T-helper 1 cell (primary cell): Measurements from ENCODE around the gene NTSR1.

Experiments
- DNase-seq, 5 donors: peaks; one replicate each; pipeline ENCODE4 v3.0.0-alpha.2; 2012 to 2020

The NTSR1 gene

DNA sequence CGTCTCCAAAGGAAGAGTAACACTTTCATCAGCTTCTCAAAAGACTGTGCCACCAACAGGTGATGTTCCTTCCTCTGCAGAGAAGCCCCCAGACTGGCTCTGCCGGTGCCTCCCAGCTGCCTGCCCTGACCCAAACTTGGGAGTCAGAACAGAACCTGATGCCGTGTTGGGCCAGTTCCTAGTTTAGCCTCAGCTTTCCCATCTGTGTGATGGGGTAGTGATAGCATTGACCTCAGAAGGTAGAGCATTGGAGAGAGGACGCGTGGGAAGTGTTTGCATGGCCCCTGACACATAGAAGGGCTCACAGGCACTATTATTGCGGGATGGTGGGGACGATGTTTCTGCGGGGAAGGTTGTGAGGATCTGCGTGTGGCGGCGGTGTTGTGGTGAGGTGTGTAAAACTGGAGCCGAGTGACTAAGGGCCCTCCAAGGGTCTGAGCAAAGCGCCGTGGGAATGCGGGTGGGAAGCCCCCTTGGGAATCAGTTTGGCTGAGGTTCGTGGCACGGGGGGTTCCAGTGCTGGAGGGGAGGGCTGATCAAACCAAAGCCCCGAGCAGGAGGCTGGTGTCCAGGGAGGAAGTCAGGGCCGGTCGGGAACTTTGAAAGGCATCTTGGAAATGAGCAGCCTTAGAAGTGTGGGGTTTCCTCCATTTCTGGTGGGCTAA is 1.7 kb downstream of the NTSR1 start:
- no peak for DNase-seq

DNA sequence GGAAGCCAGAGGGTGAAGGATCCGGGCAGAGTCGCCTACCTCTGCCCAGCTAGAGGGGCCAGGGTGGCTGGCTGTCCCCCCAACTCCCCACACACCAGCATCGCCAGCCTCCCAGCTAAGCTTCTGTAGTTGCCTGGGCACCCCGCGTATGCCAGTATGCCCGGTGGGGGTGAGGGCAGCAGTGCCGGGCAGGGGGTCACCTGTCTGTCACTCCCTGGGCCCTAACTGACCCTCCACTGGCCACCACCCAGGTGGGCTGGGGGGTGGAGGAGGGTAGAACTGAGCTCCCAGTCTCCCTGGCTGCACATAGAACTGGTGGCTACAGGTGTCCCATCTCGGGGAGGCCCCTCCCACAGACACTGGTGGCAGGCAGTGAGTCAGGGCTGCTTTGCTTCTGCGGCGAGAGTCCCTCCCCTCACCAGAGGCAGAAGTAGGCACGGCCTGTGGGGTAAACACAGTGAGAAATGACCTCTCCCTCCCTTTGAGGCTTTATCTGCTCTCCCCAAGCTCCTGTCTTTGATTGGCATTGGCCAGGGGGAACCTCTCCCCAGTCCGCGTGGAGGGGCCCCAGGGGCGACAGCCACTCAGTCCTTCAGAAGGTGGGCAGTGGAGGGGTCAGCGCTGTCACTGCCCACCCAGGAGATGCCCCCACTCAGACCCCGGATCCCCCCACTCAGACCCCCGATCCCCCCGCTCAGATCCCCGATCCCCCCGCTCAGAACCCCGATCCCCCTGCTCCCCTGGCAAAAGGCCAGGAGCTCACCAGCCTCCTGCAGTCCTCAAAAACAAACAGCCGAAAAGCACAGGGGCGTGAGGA is 2.5 kb downstream of the NTSR1 start:
- no peak for DNase-seq

DNA sequence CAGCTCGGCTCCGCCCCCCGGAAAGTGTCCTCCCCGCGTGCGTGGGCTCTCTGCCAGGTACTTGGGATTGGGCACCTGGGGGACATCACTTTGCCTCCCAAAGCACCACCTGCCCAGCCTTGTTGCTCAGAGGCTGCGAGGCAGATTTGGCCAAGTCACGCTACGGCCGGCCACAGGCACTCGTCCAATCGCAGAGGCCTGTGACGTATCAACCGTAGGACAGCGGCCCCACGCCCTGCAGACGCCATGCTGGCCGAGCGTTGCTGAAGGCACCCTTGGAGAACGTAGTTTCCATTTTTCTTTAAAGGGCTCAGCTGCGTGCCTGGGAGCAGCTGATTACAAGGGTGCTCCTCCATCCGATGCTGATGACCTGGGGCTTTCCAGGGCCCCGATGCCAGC is 3.1 kb downstream of the NTSR1 start:
- no peak for DNase-seq

DNA sequence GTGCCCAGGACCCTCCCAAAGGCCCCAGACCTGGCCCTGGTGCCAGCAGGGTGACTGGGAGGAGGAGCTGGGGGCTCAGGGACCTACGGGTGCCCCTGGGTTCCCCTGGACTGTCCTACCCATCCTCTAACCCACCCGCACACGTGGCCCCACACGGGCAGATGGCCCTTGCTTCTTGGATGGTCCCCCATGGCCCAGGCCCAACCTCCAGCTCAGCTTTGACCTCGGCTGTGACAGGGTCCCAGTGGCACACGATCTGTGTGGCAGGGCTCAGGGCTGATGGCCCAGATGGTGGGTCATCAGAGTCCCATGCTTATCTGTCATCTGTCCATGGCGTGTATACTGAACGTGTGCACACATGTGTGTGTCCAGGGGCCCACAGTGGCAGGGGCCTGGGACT is 4.0 kb downstream of the NTSR1 start:
- no peak for DNase-seq

DNA sequence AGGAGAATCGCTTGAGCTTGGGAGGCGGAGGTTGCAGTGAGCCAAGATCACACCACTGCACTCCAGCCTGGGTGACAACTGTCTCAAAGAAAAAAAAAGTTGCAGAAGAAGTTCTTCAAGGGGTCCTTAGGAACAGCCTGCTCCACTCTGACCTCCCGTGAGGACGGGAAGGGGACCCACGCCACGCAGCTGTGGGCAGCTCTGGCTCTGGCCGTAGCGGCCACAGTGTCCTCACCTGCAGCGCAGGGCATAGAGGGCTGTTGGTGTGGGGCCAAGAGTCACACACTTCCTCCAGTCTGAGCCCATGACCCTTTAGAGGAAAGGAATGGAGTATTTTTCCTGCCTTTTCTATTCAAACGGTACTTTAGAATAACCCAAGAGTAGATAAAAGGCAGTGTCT is 5.4 kb downstream of the NTSR1 start:
- DNase-seq = no peak

DNA sequence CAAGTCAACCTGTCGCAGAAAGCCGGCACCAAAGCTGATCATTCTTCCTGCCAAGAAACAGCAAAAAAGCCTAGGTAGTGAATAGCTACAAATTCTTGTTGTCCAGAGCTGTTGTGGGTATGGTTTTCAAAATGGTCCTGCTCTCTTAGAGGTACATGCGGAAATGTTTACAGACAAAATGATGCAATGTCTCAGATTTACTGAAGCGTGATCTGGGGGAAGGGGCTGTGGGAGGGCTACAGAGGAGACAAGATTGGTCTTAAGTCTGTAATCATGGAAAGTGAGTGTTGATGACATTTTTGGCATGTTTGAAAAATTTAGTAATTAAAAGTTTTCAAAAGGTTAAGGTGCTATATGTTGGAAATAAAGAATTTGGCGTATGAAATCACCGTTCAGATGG is 6.2 kb downstream of the NTSR1 start:
- DNase-seq = no peak

DNA sequence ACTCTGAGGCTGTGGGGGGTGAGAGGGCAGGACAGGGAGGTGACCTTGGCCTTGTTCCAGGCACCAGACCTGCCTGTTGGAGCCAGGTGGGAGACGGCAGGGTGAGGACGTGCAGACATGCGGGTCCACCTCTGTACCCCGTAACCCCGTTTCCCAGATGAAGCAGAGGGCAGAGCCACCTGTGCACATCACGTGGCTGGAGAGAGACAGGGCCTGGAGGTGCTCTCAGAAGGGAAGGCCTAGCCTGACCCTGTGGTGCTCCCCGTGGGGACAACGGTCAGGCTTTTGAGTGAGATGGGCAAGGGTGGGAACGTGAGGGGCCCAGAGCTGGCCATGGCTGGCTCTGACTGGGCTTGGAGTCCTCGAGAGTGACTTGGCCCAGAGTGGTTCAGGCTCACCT is 6.6 kb downstream of the NTSR1 start:
- no peak for DNase-seq

DNA sequence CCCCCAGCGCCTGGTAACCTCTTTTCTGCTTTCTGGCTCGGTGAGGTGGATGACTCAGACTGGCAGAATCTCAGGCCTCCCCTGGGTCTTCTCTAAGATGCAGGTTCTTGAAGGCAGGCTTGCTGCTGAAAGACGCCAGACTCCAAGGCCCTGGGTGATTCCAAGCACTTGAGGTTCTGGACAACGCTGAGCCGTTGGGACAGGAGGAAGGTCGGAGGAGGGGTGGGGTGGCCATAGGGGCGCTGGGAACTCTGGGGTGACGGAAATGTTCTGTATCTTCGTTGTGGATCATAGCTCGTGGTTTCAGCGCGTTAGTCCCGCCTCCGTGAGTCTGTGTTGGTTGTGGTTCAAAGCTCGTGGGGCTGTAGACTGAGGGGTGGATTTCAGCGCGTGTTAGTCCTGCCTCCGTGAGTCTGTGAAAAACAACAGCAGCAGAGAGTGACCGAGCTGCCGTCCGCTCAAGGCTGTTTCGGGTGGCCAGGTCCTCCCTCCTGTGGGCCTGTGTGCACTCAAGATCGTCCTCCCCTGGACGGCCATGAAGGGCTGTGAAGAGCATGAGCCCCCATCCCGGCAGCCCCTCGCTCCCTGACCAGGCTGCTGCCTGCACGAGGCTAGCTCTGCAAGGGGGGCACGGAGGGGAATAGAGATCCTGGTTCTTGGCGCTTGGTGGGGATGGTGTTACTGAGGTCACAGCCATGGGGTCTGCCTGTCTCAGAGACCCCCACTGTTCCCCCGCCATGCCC is 7.7 kb downstream of the NTSR1 start:
- no peak for DNase-seq

DNA sequence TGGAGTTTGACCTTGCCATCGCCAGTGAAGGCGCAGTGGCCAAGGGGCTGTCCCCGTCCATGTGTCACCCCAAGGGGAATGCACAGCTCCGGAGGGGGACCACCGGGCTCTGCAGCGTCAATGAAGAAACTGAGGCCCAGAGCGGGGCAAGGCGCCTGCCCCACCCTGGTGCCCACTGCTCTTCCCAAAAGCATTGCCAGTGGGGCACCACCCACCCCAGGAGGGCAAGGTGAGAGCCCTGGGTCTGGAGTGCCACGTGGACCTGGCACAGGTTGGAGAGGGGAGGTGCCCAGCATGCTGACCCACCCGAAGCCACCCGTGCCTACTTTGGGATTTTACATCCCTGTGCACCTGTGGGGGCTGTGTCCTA is 8.3 kb downstream of the NTSR1 start:
- DNase-seq = no peak

DNA sequence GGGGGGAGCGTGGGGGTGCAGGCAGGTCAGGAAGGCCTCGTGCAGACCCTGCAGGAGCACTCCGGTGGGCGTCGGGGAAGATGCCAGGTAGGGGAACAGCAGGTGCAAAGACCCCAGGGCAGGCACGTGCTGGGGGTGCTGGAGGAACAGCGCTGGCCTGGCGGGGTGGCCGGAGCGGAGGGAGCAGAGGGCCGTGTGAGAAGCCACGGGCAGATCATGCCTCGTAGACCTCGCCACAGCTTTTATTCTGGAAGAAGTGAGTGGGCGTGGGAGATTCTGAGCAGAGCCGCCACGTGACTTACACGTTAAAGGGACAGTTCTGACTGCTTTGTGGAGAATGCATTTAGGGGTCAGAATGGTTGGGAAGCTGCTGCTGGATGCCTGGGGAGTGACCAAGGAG is 9.3 kb downstream of the NTSR1 start:
- DNase-seq = no peak

DNA sequence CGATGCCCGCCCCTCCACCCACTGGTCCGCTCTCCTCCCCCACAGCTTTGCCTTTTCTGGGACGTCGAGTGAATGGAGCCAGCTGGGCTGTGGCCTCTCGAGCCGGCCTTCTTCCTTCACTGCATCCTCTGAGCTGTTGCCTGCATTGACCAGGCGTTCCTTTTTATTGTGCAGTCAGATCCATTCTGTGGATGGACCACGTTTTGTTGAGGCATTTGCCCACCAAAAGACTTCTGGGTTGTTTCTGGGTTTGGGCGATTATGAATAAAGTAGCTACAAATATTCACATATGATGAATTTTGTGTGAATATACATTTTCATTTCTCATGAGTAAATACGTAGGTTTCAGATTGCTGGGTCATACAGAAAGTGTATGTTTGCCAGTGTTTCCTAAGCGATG is 9.9 kb downstream of the NTSR1 start:
- no peak for DNase-seq

DNA sequence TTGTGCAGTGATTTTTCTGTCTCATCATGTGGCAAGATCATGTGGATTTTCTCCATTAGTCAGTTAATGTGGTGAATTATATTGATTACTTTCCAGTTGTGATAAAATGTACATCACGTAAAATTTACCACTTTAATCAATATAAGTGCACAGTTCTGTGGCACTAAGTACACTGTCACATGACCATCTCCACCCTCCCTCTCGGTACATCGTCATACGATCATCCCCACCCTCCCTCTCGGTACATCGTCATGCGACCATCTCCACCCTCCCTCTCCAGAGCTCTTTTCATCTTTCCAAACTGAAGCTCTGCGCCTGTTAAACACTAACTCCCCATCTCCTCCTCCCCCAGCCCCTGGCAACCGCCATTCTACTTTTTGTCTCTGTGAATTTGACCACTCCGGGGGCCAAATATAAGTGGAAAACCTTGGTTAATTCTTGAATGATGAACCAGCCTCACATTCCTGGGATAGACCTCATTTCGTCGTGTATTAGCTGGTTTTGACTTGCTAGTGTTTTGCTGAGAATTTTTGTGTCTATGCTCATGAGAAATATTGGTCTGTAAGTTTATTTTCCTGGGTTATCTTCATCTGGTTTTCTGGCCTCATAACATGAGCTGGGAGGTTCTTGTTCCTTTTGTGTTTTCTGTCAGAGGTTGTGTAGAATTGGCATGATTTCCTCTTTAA is 10.8 kb downstream of the NTSR1 start:
- DNase-seq = no peak

DNA sequence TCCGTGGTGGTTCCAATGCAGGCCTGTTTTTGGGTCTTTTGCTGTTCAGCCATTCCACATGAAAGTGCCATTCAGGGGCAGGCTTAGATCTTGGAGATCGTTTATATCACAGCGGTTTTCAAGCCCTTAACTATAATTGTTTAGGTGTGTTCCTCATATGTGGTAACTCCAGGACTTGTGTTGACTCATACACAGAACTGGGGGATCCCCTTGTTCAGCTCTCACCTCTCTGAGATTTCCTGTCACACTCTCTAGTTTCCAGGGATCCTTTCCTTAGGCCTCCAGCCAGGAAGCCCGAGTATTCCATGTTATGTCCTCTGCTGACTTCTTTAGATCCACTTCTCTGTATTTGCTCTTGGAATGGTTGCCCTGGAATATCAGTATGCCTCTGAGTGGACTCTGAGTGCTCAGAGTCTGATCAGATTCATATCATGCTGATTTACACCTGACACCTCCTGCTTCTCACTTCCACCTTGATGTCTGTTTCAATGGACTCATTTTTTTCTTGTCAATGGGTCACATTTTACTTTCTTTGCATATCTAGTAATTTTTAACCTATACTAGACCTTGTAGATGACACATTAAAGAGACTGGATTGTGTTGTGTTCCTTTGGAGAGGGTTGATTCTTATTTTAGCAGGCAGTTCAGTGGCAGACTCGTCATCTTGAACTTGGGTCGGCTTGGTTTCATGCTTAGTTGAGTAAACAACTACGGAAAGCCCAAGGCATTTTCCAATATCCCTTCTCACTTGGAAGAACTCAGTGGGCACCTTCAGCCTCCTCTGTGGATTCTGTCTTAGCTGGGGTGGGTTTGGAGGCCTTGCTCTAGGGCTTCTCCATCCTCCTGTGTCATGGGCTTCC is 13.1 kb downstream of the NTSR1 start:
- DNase-seq = peak in 1 of 5 donors; percentile 29

DNA sequence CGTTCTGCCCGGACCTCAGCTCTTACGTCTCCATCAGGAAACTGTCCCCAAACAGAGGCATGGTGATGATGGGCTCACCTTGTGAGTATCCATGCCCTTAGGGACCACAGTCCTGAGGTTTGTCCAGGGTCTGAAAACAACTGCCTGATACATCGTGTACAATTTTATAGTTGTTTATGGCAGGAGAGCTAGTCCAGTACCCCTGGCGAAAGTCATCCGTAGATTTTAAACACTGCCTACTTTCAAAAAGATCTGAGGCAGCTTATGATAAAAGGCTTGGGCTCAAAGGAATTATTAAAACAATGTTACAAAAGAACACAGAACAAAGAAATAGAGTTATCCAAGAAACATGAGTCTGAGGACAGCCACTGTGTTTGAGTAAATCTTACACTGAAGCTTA is 14.0 kb downstream of the NTSR1 start:
- no peak for DNase-seq

DNA sequence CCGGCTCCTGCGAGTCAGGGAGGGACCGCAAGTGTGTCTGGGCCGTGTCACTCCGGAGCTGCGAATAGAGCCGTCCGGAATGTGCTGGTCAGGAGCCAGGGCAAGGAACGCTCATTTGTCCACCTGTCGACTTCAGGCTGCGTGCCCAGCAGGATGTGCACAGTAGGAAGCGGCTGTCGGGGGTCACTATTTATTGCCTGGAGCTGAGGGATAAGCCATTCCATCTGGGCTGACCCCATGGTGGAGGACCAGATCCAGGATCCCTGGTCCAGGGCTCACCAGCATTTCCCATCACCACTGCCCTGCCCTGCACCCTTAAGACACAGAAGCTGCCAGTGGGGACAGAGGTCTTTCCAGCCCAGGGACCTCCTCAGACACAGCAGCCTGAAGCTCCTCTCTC is 14.7 kb downstream of the NTSR1 start:
- DNase-seq = no peak

DNA sequence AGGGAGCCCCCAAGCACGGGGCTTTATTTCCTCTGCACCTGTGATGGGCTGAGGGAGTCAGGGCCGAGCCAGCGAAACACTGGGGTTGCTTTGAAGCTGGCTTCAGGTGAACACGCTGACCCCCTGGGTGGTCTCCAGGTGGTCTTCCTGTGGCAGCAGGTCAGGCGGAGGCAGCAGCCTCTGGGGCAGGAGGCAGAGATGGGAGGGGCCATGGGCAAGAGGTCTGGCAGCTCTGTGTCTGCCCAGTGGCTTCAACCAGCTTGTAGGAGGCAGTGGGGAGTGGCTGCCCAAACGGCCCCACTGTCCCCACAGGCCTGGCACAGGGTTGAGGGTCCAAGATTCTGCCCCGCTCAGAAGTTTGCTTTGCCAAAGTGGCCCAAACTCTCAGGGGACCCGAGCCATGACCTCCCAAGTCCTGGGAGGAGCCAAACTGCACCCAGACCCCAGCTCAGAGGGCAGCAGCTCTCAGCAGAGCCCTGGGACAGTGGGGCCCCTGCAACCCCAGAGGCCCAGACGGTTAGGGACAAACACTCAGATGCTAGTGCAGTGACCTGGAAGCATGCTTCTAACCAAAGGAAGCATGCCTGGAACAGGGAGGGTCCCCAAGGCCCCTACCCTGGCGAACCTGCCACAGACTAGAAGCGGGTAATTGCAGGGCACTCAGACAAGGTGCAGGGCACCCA is 15.3 kb downstream of the NTSR1 start:
- DNase-seq = no peak

DNA sequence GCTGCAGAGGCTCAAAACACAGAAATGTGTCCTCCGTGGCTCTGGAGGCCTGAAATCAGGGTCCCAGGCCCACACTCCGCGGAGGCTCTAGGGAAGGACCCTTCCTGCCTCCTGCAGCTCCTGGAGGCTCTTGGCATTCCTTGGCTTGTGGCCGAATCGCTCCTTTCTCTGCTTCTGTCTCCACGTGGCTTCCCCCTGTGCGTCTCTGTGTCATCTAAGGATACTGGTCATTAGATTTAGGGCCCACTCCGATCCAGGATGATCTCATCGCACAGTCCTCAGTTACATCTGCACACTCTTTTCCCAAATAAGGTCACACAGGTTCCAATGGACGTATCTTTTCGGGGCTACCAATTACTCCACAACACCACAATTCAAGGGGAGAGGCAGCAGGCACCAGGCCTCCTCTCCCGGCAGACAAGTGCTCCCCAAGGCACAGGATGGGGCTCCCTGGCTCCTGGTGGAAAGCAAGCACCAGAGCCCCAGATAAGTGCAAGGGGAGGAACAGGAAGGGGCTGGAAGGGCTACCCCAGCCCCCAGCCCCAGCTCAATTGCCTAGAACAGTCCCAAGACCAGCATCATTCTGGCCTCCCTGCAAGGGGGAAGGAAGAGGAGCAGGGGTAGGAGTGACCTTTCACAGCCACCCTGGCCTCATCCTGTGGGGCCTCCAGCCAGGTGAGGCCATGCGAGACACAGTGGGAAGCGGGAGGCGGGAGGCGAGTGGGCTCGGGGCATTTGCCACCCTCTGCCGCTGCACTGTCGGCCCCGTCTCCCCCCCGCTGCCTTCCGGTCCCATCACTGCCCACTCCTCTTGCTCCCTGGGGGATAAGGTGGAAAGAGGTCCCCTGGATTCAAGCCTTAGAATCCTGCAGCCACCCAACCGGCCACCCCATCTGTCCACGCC is 16.3 kb downstream of the NTSR1 start:
- no peak for DNase-seq

DNA sequence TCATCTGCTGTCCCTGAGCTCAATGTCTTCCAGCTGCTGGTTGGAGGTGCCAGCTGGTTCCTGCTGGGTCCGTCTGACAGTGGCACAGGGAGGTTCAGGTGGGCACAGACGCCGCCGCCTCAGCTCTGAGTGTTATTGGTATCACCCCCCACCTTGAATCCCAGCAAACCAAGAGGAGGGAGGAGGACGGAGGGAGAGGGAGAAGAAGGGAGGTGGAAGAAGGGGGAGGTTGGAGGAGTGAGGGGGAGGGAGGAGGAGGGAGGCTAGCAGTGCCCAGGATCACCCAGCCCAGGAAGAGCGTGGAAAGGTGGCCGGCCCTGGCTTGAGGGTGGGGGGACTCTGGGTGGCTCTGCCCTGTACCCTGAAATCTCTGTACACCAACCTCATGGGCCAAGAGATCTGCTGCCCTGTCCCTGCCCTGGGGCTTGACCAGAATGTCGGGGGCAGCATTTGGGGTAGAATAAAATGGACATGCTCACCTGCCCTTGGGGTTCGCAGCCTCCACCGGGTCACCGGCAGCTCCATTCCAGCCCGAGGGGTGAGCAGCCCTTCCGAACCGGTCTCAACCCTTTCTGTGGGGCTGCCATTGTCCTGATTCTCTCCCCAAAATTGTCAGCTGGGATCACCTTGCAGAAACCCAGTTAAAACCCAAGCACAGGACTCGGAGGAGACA is 17.1 kb downstream of the NTSR1 start:
- no peak for DNase-seq

DNA sequence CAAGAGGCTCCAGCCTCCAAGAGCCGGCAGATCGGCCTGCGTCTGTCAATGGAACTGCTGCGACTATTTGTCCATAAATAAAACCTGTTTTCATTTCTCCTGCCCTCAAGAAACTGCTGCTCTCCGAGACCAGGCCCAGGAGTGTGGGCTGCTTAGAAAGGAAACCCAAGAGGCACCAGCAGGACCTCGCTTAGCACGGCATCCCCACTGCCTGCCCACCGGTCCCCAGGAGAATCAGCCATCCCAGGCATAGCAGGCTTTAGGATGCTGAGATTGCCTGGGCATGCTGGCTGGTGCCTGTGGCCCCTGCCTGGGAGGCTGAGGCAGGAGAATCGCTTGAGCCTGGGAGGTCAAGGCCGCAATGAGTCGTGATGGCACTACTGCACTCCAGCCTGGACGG is 17.6 kb downstream of the NTSR1 start:
- DNase-seq = no peak
